Measurements from ENCODE around the gene SWAP70. TPM values are rescaled to one million over a fixed set of nuclear protein-coding genes. Genes with fewer than 3 reads are reported as not detected.

The SWAP70 gene
- total and polyA plus RNA-seq, 2 of the 8 experiments (the other 6 are each of a cell fraction or from before 2014, with no cell fraction given), result 14.8 to 37.5 TPM

GRCh38 chr11:9710223-9710622 lies 46.3 kb downstream of the SWAP70 start:
- no peaks in the 10 kb centered on the region for H3K23me2 ChIP-seq (ENCODE audit: low read depth, low read length)
- no peaks in the 10 kb centered on the region; a peak in 1 of 4 replicates for H3K9me3 ChIP-seq (ENCODE audit: insufficient read depth in 2 of 2, low read depth in 1 of 2, low read length in 1 of 2)
- no peak overlapping the region for H3K9ac ChIP-seq (replicated peaks in 1 of 4; ENCODE audit: extremely low read depth in 1 of 4, low read depth in 3 of 4, low read length in 3 of 4)
- peaks cover 0 to 16% (median 2%) of the 10 kb centered on the region in 4 experiments; a peak in 2 of 8 replicates for H3K36me3 ChIP-seq (ENCODE audit: control insufficient read depth in 2 of 4, insufficient read depth in 4 of 4, low read length in 3 of 4)
- no peak overlapping the region for H2BK120ac ChIP-seq (replicated peaks; ENCODE audit: low read depth, low read length)
- H4K5ac ChIP-seq (ENCODE audit: insufficient read length, low read depth, low read length), result no peak overlapping the region
- H2BK5ac ChIP-seq (ENCODE audit: low read depth, low read length), result no peak overlapping the region
- H3K4me2 ChIP-seq (ENCODE audit: insufficient read depth in 1 of 2, low read depth in 2 of 2, low read length in 2 of 2), result no peak overlapping the region; a peak in 1 of 4 replicates
- H2BK12ac ChIP-seq (ENCODE audit: low read depth, low read length), result no peak overlapping the region
- no peak overlapping the region for H2BK15ac ChIP-seq (ENCODE audit: low read length)
- no peak overlapping the region for H4K8ac ChIP-seq (ENCODE audit: extremely low read depth, insufficient read depth, low read length)
- no peak overlapping the region for H3K27ac ChIP-seq (ENCODE audit: low read depth, low read length)
- TF ChIP-seq RAD21 (IDR thresholded peaks at IDR 0.05 in 1 of 2, conservative IDR thresholded peaks at IDR 0.05 in 1 of 2; ENCODE audit: low read depth in 2 of 2, low read length in 2 of 2), result no peak
- TF ChIP-seq RNF2 (IDR thresholded peaks at IDR 0.05; ENCODE audit: borderline replicate concordance, low read depth, low read length, missing control alignments, poor library complexity, severe bottlenecking), result no peak
- TF ChIP-seq CBX8 (IDR thresholded peaks at IDR 0.05; ENCODE audit: borderline replicate concordance, low read depth, low read length), result no peak
- H4K91ac ChIP-seq (replicated peaks; ENCODE audit: insufficient read length, low read length), result no peak overlapping the region
- no peak overlapping the region for H2AFZ ChIP-seq (ENCODE audit: low read length)
- H2AK5ac ChIP-seq (ENCODE audit: low read depth, low read length), result no peak overlapping the region; the same call in 1 of the 2 replicates
- peaks cover 3% of the 10 kb centered on the region; the same call in 1 of the 2 replicates for H3K79me1 ChIP-seq (ENCODE audit: low read depth, low read length)
- ChIA-PET POLR2A (ENCODE audit: partially characterized antibody) (interaction anchor here (0.6 to 1.5 kb wide), 6 partner anchors 10 to 638 kb away, joined by 3 to 4 read pairs (median 3); no protein-coding TSS in a partner anchor), CTCF (ENCODE audit: partially characterized antibody) (interaction anchor here (0.7 to 1.8 kb wide), 3 partner anchors 38 to 176 kb away, joined by 3 to 5 read pairs (median 4); no protein-coding TSS in a partner anchor)
- no peak for FAIRE-seq
- no peak for DNase-seq (ENCODE audit: low read depth in 1 of 2, low spot score in 2 of 2)
- H3K79me2 ChIP-seq (ENCODE audit: control insufficient read depth in 1 of 2, insufficient read depth in 2 of 2, low read length in 2 of 2), result peaks cover 0 to 29% of the 10 kb centered on the region in 2 experiments; a peak in 2 of 4 replicates
- H3K4me3 ChIP-seq (ENCODE audit: extremely low read depth in 1 of 4, insufficient read depth in 2 of 4, low read depth in 3 of 4, low read length in 4 of 4), result no peak overlapping the region
- no peak overlapping the region for H3K56ac ChIP-seq (replicated peaks; ENCODE audit: insufficient read length, low read depth, low read length)
- H3K4ac ChIP-seq (replicated peaks; ENCODE audit: insufficient read length, low read depth, low read length), result no peak overlapping the region
- 84% methylated on average over 4 of the region's 4 CpGs; no CpG with 5 or more reads in 1 of the 2 experiments for WGBS, 2 experiments (ENCODE audit: extremely low coverage in 1 of 2, insufficient coverage in 1 of 2, insufficient read length in 1 of 2, insufficient replicate concordance in 2 of 2, low coverage in 1 of 2, low lambda C conversion rate in 2 of 2, missing lambda C conversion rate in 1 of 2)
- H3K27me3 ChIP-seq (replicated peaks in 1 of 4; ENCODE audit: control insufficient read depth in 3 of 4, extremely low read depth in 1 of 4, insufficient read depth in 3 of 4, low read length in 3 of 4), result no peaks in the 10 kb centered on the region
- no peak overlapping the region for H3K18ac ChIP-seq (ENCODE audit: extremely low read depth, low read length)
- H3K23ac ChIP-seq (ENCODE audit: insufficient read length), result no peak overlapping the region
- H2BK20ac ChIP-seq (ENCODE audit: low read length), result no peak overlapping the region
- peaks cover 2 to 15% (median 9%) of the 10 kb centered on the region in 4 experiments; a peak in 5 of 7 replicates for H3K4me1 ChIP-seq (replicated peaks in 1 of 4; ENCODE audit: control insufficient read depth in 3 of 4, insufficient read depth in 4 of 4, low read length in 3 of 4)
- H4K20me1 ChIP-seq (replicated peaks in 1 of 2; ENCODE audit: control insufficient read depth in 1 of 2, insufficient read depth in 2 of 2, low read length in 2 of 2), result peaks cover 2 to 6% of the 10 kb centered on the region in 2 experiments
- H3K14ac ChIP-seq (ENCODE audit: insufficient read length), result no peak overlapping the region
